ENCODE measurements around the gene DUSP18. TPM values are rescaled to one million over a fixed set of nuclear protein-coding genes. Genes with fewer than 3 reads are reported as not detected.
"Not testable (repeated sequence)": the region's sequence is repeated elsewhere in the genome, so short reads cannot be mapped to it uniquely, and the experiment has no call there.

The DUSP18 gene
- total RNA-seq, 1 experiment from 2014 or later: 4.6 TPM

DNA sequence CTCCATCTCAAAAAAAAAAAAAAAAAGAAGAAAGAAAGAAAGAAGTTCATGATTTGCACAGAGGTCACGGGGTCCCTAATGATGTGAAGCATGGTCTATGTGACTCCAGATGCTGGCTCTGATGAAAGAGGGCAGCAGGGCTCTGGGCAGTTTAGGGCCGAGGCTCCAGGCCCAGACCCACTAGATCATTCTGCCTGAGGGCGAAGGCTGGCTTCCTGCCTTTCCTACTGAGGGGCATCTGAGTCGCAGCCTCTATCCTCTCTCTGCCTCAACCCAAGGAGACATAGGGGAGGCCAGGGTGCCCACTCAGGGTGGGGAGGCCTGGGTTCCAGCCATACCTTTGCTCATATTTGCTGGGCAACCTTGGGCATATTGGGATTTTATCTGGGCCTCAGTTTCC is 27.3 kb downstream of the DUSP18 start:
- DNase-seq (ENCODE audit: low read depth): peak; percentile 51

DNA sequence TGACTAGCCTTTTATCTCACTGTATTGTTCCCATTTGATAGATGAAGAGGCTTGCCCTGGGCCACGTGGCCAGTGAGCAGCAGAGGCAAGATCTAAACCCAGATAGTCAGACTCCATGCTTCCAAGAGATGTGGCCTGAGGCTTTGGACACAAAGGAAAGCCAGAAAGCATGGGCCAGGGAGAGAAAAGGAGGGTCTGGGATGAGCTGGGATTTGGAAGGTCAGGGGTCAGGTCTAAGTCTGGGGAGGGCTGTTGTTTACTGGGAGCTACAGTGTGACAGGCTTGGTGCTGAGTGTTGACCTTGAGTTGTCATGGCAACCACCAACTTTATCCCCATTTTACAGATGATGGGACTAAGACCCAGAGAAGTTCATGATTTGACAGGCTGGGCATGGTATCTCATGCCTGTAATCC is 30.0 kb downstream of the DUSP18 start:
- DNase-seq (ENCODE audit: low read depth): peak; percentile 22

DNA sequence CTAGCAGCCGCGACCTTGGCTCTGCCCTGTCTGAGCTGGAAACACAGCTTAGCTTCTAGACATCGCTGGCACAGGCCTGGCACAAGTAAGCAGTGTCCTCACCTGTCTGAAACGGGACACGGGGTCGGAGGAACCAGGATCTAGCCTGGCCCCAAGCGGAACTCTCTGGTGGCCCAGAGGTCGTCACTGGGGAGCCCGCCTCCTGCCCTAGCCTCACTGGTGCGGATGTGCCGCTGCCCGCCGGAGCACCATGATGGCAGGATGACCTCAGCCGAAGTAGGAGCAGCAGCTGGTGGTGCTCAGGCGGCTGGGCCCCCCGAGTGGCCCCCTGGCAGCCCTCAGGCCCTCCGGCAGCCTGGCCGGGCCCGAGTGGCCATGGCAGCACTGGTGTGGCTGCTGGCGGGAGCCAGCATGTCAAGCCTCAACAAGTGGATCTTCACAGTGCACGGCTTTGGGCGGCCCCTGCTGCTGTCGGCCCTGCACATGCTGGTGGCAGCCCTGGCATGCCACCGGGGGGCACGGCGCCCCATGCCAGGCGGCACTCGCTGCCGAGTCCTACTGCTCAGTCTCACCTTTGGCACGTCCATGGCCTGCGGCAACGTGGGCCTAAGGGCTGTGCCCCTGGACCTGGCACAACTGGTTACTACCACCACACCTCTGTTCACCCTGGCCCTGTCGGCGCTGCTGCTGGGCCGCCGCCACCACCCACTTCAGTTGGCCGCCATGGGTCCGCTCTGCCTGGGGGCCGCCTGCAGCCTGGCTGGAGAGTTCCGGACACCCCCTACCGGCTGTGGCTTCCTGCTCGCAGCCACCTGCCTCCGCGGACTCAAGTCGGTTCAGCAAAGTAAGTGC is 31.2 kb downstream of the DUSP18 start:
- peak; percentile 23 for DNase-seq (ENCODE audit: low read depth)

DNA sequence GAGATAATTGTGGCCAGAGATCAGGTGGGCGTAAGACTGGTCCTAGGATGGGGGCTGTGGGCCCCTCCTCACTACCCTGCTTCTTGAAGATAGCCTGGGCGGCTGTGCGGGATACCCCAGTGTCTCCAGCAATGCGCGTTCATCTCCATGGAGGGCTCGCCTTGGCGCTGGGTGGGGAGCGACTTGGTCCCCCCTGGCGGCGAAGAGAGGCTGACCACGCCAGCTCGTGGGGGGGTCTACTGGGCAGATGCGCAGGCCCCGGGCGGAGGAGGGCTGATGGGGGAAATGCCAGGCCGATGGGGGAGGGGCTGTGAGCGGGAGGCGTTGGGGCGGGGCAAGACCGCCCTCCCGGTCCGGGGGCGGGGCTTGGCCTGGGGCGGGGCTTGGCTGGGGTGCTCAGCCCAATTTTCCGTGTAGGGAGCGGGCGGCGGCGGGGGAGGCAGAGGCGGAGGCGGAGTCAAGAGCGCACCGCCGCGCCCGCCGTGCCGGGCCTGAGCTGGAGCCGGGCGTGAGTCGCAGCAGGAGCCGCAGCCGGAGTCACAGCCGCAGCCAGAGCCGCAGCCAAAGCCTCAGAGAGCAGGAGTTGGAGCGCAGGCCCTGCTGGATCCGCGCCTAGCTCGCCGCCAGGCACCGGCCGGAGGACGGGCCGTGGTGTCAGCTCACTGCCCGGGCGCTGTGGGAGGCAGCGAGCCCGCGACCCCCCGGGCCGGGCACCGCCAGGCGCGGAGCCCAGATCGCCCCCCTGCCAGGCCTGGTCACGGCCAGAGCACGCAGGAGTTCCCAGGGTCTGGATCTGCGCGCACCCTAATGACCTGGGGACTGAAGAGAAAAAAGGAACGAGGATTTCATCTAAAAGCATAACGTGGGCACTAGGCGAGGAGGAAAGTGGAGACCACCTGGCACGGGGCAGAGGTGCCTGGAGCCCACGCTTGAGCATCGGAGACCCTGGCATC is 32.1 kb downstream of the DUSP18 start, which contains the start of gene SLC35E4:
TSS of gene SLC35E4 (plus strand) at position 509 of the 953 bp plus-strand sequence. CDS start 670 bp downstream, outside the sequence.
- peak; percentile 82 for DNase-seq (ENCODE audit: low read depth)

DNA sequence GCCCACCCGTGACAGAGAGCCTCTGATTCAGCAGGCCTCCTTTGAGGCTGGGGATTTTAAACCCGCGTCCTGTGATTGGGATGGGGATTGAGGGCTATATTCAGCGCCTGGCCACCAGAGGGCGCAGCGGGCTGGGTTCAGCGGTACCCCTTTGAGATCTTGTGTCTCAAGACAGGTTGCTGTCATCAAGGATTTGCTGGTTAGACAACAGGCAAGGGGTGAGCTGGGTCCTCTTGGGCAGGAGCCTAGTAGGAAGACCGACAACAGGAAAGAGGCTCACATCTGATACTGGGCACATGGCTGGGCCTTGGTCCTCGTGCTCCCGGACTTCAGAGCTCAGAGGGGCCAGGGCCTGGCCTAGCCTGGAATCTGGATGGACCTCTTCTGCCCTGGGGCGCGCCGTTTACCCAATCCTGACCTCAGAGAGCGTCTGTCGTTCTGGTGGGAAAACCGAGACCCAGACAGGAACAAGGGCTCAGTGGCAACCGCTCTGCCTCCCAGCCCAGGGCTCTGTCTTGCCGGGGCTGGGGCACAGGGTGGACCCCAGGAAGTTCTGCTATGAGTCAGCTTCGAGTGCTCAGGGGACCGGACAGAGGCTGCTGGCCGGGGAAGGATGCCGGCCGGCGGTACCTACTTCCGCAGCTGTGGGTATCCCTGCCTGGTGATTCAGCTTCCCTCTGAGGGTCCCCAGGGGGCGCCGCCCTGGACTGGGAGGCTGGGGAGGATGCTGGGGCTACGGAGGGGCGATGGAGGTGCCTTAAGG is 33.0 kb downstream of the DUSP18 start:
- DNase-seq (ENCODE audit: low read depth): peak; percentile 89

DNA sequence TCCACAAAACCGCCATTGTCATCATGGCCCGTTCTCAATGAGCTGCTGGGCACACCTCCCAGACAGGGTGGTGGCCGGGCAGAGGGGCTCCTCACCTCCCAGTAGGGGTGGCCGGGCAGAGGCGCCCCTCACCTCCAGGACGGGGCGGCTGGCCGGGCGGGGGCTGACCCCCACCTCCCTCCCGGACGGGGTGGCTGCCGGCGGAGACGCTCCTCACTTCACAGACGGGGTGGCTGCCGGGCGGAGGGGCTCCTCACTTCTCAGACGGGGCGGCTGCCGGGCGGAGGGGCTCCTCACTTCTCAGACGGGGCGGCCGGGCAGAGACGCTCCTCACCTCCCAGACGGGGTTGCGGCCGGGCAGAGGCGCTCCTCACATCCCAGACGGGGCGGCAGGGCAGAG is 36.2 kb downstream of the DUSP18 start:
- not testable (repeated sequence) for DNase-seq (ENCODE audit: low read depth)

DNA sequence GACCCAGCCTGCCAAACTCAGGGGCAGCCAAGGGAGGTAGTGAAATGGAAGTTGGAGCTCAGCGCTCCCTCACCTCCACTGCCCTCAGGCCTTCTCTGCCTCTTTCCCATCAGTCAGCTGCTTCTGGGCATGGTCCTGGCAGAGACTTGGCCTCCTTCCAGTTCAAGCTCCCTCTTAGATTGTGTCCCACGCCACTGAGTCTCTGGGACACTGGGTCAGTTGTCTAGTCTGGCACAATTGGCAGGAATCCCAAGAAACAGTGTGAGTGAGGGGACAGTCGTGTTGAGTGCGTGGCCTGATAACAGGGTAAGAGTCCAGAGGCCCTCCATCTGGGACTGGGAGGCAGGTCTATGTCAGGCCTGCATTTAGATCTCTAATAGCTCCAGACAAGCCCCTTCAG is 39.2 kb downstream of the DUSP18 start:
- peak; percentile 11 for DNase-seq (ENCODE audit: low read depth)

DNA sequence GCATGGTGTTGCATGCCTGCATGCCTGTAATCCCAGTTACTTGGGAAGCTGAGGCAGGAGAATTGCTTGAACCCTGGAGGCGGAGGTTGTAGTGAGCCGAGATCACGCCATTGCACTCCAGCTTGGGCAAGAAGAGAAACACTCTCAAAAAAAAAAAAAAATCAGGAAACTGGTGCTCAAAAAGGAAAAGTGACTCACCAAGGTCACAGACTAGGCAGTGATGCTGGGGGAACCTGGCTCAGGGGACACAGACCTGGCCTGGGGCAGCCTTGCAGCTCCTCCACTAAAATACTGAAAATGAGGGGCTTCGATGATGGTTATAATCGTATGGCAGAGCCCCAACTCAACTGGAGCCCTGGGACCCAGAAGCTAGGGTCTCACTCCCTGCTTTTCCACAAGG is 40.2 kb downstream of the DUSP18 start:
- no peak for DNase-seq (ENCODE audit: low read depth)

DNA sequence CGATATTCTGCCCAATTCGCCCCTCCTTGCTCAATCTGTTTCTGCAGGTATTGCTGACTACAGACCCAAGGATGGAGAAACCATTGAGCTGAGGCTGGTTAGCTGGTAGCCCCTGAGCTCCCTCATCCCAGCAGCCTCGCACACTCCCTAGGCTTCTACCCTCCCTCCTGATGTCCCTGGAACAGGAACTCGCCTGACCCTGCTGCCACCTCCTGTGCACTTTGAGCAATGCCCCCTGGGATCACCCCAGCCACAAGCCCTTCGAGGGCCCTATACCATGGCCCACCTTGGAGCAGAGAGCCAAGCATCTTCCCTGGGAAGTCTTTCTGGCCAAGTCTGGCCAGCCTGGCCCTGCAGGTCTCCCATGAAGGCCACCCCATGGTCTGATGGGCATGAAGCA is 41.3 kb downstream of the DUSP18 start:
- no peak for DNase-seq (ENCODE audit: low read depth)

DNA sequence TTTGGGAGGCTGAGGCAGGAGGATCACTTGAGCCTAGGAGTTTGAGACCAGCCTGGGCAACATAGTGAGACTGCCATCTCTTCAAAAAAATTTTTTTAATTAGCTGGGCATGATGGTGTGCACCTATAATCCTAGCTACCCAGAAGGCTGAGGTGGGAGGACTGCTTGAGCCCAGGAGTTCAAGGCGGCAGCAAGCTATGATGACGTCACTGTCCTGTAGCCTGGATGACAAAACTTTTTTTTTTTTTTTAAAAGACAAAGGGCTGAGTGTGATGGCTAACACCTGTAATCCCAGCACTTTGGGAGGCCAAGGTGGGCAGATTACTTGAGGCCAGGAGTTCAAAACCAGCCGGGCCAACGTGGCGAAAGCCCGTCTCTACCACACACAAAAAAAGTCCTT is 47.8 kb downstream of the DUSP18 start:
- not testable (repeated sequence) for DNase-seq (ENCODE audit: low read depth)

DNA sequence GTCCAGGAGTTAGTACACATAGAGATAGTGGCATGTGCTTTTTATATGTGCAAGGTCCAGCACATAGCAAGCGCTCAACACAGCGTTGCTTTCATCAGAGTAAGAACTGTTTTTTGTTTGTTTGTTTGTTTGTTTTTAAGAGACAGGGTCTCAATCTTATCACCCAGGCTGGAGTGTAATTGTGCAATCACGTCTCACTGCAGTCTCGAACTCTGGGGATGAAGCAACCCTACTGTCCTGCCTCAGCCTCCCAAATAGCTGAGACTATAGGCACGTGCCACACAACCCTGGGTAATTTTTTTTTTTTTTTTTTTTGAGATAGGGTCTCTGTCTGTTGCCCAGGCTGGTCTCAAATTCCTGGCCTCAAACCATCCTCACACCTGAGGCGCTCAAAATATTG is 49.9 kb downstream of the DUSP18 start:
- no peak for DNase-seq (ENCODE audit: low read depth)

DNA sequence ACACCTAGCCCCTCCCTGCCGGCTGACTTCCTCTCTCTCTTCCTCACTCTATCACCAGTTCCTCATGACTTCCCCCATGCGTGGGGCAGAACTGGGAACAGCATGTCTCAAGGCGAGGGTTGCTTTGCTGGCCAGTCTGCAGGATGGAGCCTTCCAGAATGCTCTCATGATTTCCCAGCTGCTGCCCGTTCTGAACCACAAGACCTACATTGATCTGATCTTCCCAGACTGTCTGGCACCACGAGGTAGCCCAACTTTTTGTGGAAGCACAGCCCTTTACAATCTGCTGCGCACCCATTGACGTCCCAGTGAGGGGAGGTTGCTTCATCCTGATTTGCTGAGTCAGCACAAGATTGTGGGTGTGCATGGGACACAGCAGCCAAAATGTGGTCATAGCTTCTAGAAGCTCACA is 52.1 kb downstream of the DUSP18 start:
- DNase-seq (ENCODE audit: low read depth): no peak

DNA sequence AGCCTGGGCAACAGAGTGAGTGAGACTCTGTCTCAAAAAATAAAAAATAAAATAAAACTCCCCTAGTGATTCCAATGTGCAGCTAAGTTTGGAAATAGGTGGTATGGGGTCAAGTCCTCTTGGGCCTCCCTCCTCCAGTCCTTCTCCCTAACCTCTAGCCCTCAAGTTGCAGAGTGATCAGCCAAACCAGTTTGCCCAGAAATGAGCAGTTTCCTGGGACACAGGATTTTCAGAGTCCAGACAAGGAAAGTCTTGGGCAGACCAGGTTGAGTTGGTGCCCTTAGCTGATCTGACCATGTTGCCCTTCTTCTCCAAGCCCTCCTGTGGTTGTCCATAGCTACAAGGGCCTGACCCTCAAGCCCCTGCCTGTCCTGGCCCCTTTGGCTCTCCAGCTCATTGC is 52.8 kb downstream of the DUSP18 start:
- no peak for DNase-seq (ENCODE audit: low read depth)

DNA sequence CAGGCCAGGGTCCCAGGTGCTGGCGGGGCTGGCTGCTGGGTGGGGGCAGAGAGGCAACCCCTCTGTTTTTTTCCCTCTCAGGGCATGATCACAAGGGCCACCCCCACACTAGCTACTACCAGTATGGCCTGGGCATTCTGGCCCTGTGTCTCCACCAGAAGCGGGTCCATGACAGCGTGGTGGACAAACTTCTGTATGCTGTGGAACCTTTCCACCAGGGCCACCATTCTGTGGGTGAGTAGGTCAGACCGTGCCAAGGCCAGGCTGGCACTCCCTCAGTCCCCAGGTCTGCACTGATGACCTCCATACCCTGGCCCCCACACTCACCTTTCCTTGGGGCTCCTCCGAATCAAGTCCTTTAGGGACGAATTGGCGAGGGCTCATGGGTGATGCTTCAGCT is 53.4 kb downstream of the DUSP18 start:
- no peak for DNase-seq (ENCODE audit: low read depth)

DNA sequence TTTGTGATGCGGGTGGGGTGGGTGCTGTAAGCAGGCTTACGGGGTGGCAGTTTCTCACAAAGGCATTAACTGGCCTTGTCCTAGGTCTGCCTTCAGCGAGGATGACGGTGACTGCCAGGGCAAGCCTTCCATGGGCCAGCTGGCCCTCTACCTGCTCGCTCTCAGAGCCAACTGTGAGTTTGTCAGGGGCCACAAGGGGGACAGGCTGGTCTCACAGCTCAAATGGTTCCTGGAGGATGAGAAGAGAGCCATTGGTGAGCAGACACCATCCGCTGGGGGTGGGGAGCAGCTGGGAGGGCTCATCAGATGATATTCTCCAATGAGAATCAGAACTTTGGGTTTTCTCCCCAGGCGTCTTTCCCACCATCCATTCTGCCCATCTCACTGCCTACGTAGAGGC is 54.9 kb downstream of the DUSP18 start:
- no peak for DNase-seq (ENCODE audit: low read depth)

Other genes starting within 250 kb of the DUSP18 start
- 10.0 and 12.1 TPM in 2 replicates for gene MTFP1, start 242.1 kb downstream of the DUSP18 start, total RNA-seq (2014; rRNA removed; shearing (Covaris generic))
- not detected in 2 replicates for gene SEC14L3, start 195.9 kb downstream of the DUSP18 start, total RNA-seq (2014; rRNA removed; shearing (Covaris generic))
- not detected in 2 replicates for gene SEC14L4, start 162.2 kb downstream of the DUSP18 start, total RNA-seq (2014; rRNA removed; shearing (Covaris generic))
- gene SEC14L6, start 121.1 kb downstream of the DUSP18 start, total RNA-seq (2014; rRNA removed; shearing (Covaris generic)): not detected in 2 replicates
- gene GAL3ST1, start 93.2 kb downstream of the DUSP18 start, total RNA-seq (2014; rRNA removed; shearing (Covaris generic)): not detected in 2 replicates
- gene PES1, start 76.0 kb downstream of the DUSP18 start, total RNA-seq (2014; rRNA removed; shearing (Covaris generic)): 53.1 and 57.9 TPM in 2 replicates
- 5.8 and 6.2 TPM in 2 replicates for gene TCN2, start 60.7 kb downstream of the DUSP18 start, total RNA-seq (2014; rRNA removed; shearing (Covaris generic))
- 7.6 and 9.0 TPM in 2 replicates for gene SLC35E4, start 32.1 kb downstream of the DUSP18 start, total RNA-seq (2014; rRNA removed; shearing (Covaris generic))
- gene OSBP2, start 27.0 kb upstream of the DUSP18 start, total RNA-seq (2014; rRNA removed; shearing (Covaris generic)): 1.3 and 2.7 TPM in 2 replicates

Data from M059J (cell line).